ENCODE data around the gene SPATA6L.

The SPATA6L gene

GRCh38 chr9:4574657-4575243, 91.5 kb downstream of the SPATA6L start:
- no peak for DNase-seq (ENCODE audit: extremely low read depth, insufficient read length)
- Histone ChIP-seq H3K27me3 (replicated peaks; ENCODE audit: control insufficient read depth, insufficient read depth, low read length) (no peaks in the 10 kb centered on the region), H3K4me3 (replicated peaks; ENCODE audit: low read depth, low read length) (no peak overlapping the region), H3K36me3 (ENCODE audit: control insufficient read depth, insufficient read depth, low read length) (peaks cover 3% of the 10 kb centered on the region)
- TF ChIP-seq CTCF (IDR thresholded peaks at IDR 0.05; ENCODE audit: insufficient read depth, low read length, poor library complexity, severe bottlenecking) = no peak

- H3K4me3 ChIP-seq (replicated peaks; ENCODE audit: low read depth, low read length) = no peak overlapping the region
- H3K27me3 ChIP-seq (replicated peaks; ENCODE audit: control insufficient read depth, insufficient read depth, low read length) = no peaks in the 10 kb centered on the region
- peaks cover 3% of the 10 kb centered on the region for H3K36me3 ChIP-seq (ENCODE audit: control insufficient read depth, insufficient read depth, low read length)
- TF ChIP-seq CTCF (IDR thresholded peaks at IDR 0.05; ENCODE audit: insufficient read depth, low read length, poor library complexity, severe bottlenecking) = no peak
- no peak for DNase-seq (ENCODE audit: extremely low read depth, insufficient read length)
Observed at GRCh38 chr9:4573634-4574389, 92.5 kb downstream of the SPATA6L start.

GRCh38 chr9:4573176-4573575, 93.1 kb downstream of the SPATA6L start:
- no peak for DNase-seq (ENCODE audit: extremely low read depth, insufficient read length)
- no peak for TF ChIP-seq CTCF (IDR thresholded peaks at IDR 0.05; ENCODE audit: insufficient read depth, low read length, poor library complexity, severe bottlenecking)
- H3K4me3 ChIP-seq (replicated peaks; ENCODE audit: low read depth, low read length) = no peak overlapping the region
- no peaks in the 10 kb centered on the region for H3K27me3 ChIP-seq (replicated peaks; ENCODE audit: control insufficient read depth, insufficient read depth, low read length)
- H3K36me3 ChIP-seq (ENCODE audit: control insufficient read depth, insufficient read depth, low read length) = peaks cover 2% of the 10 kb centered on the region

- DNase-seq (ENCODE audit: extremely low read depth, insufficient read length) = no peak
- TF ChIP-seq CTCF (IDR thresholded peaks at IDR 0.05; ENCODE audit: insufficient read depth, low read length, poor library complexity, severe bottlenecking) = no peak
- H3K27me3 ChIP-seq (replicated peaks; ENCODE audit: control insufficient read depth, insufficient read depth, low read length) = no peaks in the 10 kb centered on the region
- peaks cover 2% of the 10 kb centered on the region for H3K36me3 ChIP-seq (ENCODE audit: control insufficient read depth, insufficient read depth, low read length)
- H3K4me3 ChIP-seq (replicated peaks; ENCODE audit: low read depth, low read length) = no peak overlapping the region
Observed at GRCh38 chr9:4572184-4572826, 94.0 kb downstream of the SPATA6L start.

GRCh38 chr9:4569101-4569500, 97.2 kb downstream of the SPATA6L start:
- Histone ChIP-seq H3K36me3 (ENCODE audit: control insufficient read depth, insufficient read depth, low read length) (no peaks in the 10 kb centered on the region; the same call in 1 of the 2 replicates), H3K4me3 (replicated peaks; ENCODE audit: low read depth, low read length) (no peak overlapping the region), H3K27me3 (replicated peaks; ENCODE audit: control insufficient read depth, insufficient read depth, low read length) (no peaks in the 10 kb centered on the region)
- no peak for DNase-seq (ENCODE audit: extremely low read depth, insufficient read length)
- TF ChIP-seq CTCF (IDR thresholded peaks at IDR 0.05; ENCODE audit: insufficient read depth, low read length, poor library complexity, severe bottlenecking) = no peak

Data from GM06990 (cell line).